Endothelial cell of umbilical vein (primary cell): ENCODE results near the gene FAM98B. TPM values are rescaled to one million over a fixed set of nuclear protein-coding genes. Genes with fewer than 3 reads are reported as not detected.

Source experiments
- BruUV-seq: library from RNA; stranded (reverse); fragments of 400-500 nt; replicated peaks from 2 replicates; lab custom pipeline; 2021; lab: Mats Ljungman, UMichigan
- CTCF ChIA-PET: fragments of 300-600, 350-600 bp; sonication (Branson Sonifier 250); formaldehyde crosslinking; loops from one replicate; lab custom pipeline; 2021; ENCODE audit warnings: antibody characterized with exemption, inconsistent platforms; lab: Charles Lee
- POLR2A ChIA-PET: fragments of 300-600, 350-600 bp; sonication (Branson Sonifier 250); formaldehyde crosslinking; loops from one replicate; lab custom pipeline; 2021; ENCODE audit warnings: antibody characterized with exemption, inconsistent platforms; lab: Charles Lee
- DNase-seq: peaks from one replicate; pipeline ENCODE4 v3.0.0-alpha.2; 2011; ENCODE audit warnings: low read depth, low spot score
- FAIRE-seq: peaks from 2 replicates; lab custom pipeline; 2011; peaks lifted over from hg19 to GRCh38; lab: Jason Lieb, UNC
- H2AFZ ChIP-seq: 2 replicates; pipeline ENCODE4 v1.6.0; 2012; ENCODE audit warnings: low read depth, low read length, control low read depth, inconsistent platforms
- H3K27ac ChIP-seq: 2 replicates; pipeline ENCODE4 v1.5.1; 2011; ENCODE audit warnings: low read depth, mild to moderate bottlenecking, control low read depth, low read length, moderate library complexity; ENCODE audit not compliant: insufficient read depth
- H3K27me3 ChIP-seq, 2 experiments: 2 replicates each; pipeline versions ENCODE4 v1.6.0 to v1.6.1; 2011; ENCODE audit warnings: low read length in 2 of 2, mixed read lengths in 1 of 2; ENCODE audit not compliant: control insufficient read depth in 2 of 2, insufficient read depth in 2 of 2
- H3K36me3 ChIP-seq, 2 experiments: 2 replicates in 1 of 2; 3 replicates in 1 of 2; pipeline ENCODE4 v1.5.1; 2011; ENCODE audit warnings: low read length in 2 of 2, mild to moderate bottlenecking in 1 of 2, moderate library complexity in 1 of 2; ENCODE audit not compliant: control insufficient read depth in 2 of 2, insufficient read depth in 2 of 2; ENCODE audit errors: extremely low read depth in 1 of 2
- H3K4me1 ChIP-seq: 3 replicates; pipeline ENCODE4 v1.5.1; 2011; ENCODE audit warnings: mild to moderate bottlenecking, low read length; ENCODE audit not compliant: control insufficient read depth, insufficient read depth; ENCODE audit errors: extremely low read depth
- H3K4me2 ChIP-seq: 2 replicates; pipeline ENCODE4 v1.6.1; 2011; ENCODE audit warnings: low read length, control low read depth, mixed read lengths; ENCODE audit not compliant: insufficient read depth
- H3K4me3 ChIP-seq, 3 experiments: fragments of 200-600 bp in 1 of 3; sonication (generic), shearing (Covaris generic) in 1 of 3; replicated peaks in 1 of 3; 2 replicates each; pipeline ENCODE4 v1.5.1; 2011 to 2016; ENCODE audit warnings: control low read depth in 3 of 3, low read length in 3 of 3, mild to moderate bottlenecking in 2 of 3, inconsistent platforms in 1 of 3, low read depth in 1 of 3, moderate library complexity in 1 of 3; ENCODE audit not compliant: insufficient read depth in 1 of 3
- H3K79me2 ChIP-seq: 2 replicates; pipeline ENCODE4 v1.6.0; 2012; ENCODE audit warnings: low read length, inconsistent platforms; ENCODE audit not compliant: control insufficient read depth, insufficient read depth
- H3K9ac ChIP-seq: replicated peaks from 2 replicates; pipeline ENCODE3; 2011; ENCODE audit warnings: low read length, control low read depth; ENCODE audit not compliant: insufficient read depth; ENCODE audit errors: extremely low read depth
- H3K9me1 ChIP-seq: replicated peaks from 3 replicates; pipeline ENCODE4 v1.6.0; 2011; ENCODE audit warnings: mild to moderate bottlenecking, low read length; ENCODE audit not compliant: control insufficient read depth, insufficient read depth; ENCODE audit errors: extremely low read depth
- H3K9me3 ChIP-seq: replicated peaks from 2 replicates; pipeline ENCODE4 v1.5.1; 2012; ENCODE audit warnings: low read length, inconsistent platforms; ENCODE audit not compliant: control insufficient read depth, insufficient read depth
- H4K20me1 ChIP-seq: replicated peaks from 2 replicates; pipeline ENCODE3; 2011; ENCODE audit warnings: mild to moderate bottlenecking, low read length; ENCODE audit not compliant: control insufficient read depth, insufficient read depth; ENCODE audit errors: extremely low read depth
- EZH2 ChIP-seq: IDR thresholded peaks from 2 replicates; pipeline ENCODE4 v1.6.1; 2012; ENCODE audit warnings: borderline replicate concordance, low read depth, mild to moderate bottlenecking, moderate library complexity, low read length, inconsistent platforms; ENCODE audit not compliant: severe bottlenecking
- FOS ChIP-seq: IDR thresholded peaks from 2 replicates; pipeline ENCODE4 v1.6.1; 2011; ENCODE audit warnings: mild to moderate bottlenecking, low read length, moderate library complexity, borderline replicate concordance; ENCODE audit not compliant: insufficient read depth
- GATA2 ChIP-seq: IDR thresholded peaks from 2 replicates; pipeline ENCODE4 v1.7.0; 2011; ENCODE audit warnings: low read depth, mild to moderate bottlenecking, moderate library complexity, mixed read lengths, low read length; ENCODE audit not compliant: insufficient read length, insufficient read depth
- JUN ChIP-seq: IDR thresholded peaks from 2 replicates; pipeline ENCODE4 v1.6.1; 2011; ENCODE audit warnings: borderline replicate concordance, low read depth; ENCODE audit not compliant: insufficient read length, insufficient read depth
- MYC ChIP-seq: IDR thresholded peaks from one replicate; pipeline ENCODE4 v1.6.1; 2011; ENCODE audit warnings: mild to moderate bottlenecking, low read depth, low read length
- POLR2A ChIP-seq: IDR thresholded peaks from 2 replicates; pipeline ENCODE4 v1.6.1; 2012; ENCODE audit warnings: low read depth, mild to moderate bottlenecking, control low read depth, low read length
- POLR2AphosphoS5 ChIP-seq: IDR thresholded peaks from 2 replicates; pipeline ENCODE4 v1.6.1; 2012; ENCODE audit warnings: low read depth, mild to moderate bottlenecking, control low read depth, low read length, moderate library complexity; ENCODE audit not compliant: insufficient read depth
- dilution Hi-C: fragments of 300-500 bp; cut with MboI; formaldehyde crosslinking; loops from one replicate; pipeline ENCODE4 v1.15.0; 2019; ENCODE audit warnings: low sequenced_read_pairs; ENCODE audit not compliant: extremely low pct_ligation_motif_present
- intact Hi-C: fragments of 100-400 bp; cut with micrococcal nuclease; formaldehyde crosslinking; loops from one replicate; pipeline ENCODE4 v1.10.0; 2022
- polyA plus RNA-seq, 4 experiments: library from polyadenylated mRNA; depleted of rRNA in 3 of 4; stranded (reverse) in 3 of 4; unstranded in 1 of 4; fragments of >200 nt; gene quantifications; 2 replicates each; pipeline versions ENCODE4 v1.2.1 to v1.2.3, GENCODE V29; 2011 to 2012; ENCODE audit warnings: missing spikeins in 1 of 4
- total RNA-seq: library from RNA; stranded (reverse); gene quantifications from 2 replicates; pipeline ENCODE4 v1.2.3, GENCODE V29; 2021
- TF ChIP-seq, protein P1 (sequence below): IDR thresholded peaks from 2 replicates; pipeline ENCODE4 v1.6.1; 2011; ENCODE audit not compliant: insufficient read depth, insufficient read length
- TF ChIP-seq, protein P2 (sequence below), 2 donors: IDR thresholded peaks; 1 replicate in 1 of 2; 2 replicates in 1 of 2; pipeline ENCODE4 v1.5.1; 2011; ENCODE audit warnings: low read length in 2 of 2, mild to moderate bottlenecking in 2 of 2, moderate library complexity in 2 of 2, control low read depth in 1 of 2, inconsistent platforms in 1 of 2, low read depth in 1 of 2; ENCODE audit not compliant: insufficient read depth in 1 of 2; ENCODE audit errors: extremely low read depth in 1 of 2

Gene FAM98B
- total and polyA plus RNA-seq, 2 donors (not counting 3 experiments of a cell fraction or from before 2014, with no cell fraction given): 4.2 to 22.3 TPM

DNA sequence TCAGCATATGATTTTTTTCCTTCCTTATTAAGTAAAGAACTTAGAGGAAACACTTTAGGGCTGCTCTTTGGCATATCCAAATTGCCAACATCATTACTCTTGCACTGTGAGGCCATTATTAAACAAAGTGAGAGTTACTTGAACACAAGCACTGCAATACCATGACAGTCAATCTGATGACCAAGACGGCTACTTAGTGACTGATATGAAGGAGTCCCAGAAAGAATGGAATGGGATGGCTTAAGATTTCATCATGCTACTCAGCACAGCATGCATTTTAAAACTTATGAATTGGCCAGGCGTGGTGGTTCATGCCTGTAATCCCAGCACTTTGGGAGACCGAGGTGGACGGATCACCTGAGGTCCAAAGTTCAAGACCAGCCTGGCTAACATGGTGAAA lies 55.2 kb downstream of the FAM98B start:
- POLR2A ChIA-PET: no interaction called here
- no peaks in the 10 kb centered on the region for H4K20me1 ChIP-seq
- dilution Hi-C loops: no loop called here

More for the DNA sequence above, 55.2 kb downstream of the FAM98B start:
- intact Hi-C loops: no loop called here
- BruUV-seq: no TSS peak
- H3K36me3 ChIP-seq: no peaks in the 10 kb centered on the region
- H2AFZ ChIP-seq: no peak overlapping the region
- TF ChIP-seq POLR2AphosphoS5 (no peak), JUN (no peak), FOS (no peak), MYC (no peak), POLR2A (no peak), GATA2 (no peak), EZH2 (no peak)
- TF ChIP-seq, protein P1, sequence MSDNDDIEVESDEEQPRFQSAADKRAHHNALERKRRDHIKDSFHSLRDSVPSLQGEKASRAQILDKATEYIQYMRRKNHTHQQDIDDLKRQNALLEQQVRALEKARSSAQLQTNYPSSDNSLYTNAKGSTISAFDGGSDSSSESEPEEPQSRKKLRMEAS: no peak
- TF ChIP-seq, protein P2, sequence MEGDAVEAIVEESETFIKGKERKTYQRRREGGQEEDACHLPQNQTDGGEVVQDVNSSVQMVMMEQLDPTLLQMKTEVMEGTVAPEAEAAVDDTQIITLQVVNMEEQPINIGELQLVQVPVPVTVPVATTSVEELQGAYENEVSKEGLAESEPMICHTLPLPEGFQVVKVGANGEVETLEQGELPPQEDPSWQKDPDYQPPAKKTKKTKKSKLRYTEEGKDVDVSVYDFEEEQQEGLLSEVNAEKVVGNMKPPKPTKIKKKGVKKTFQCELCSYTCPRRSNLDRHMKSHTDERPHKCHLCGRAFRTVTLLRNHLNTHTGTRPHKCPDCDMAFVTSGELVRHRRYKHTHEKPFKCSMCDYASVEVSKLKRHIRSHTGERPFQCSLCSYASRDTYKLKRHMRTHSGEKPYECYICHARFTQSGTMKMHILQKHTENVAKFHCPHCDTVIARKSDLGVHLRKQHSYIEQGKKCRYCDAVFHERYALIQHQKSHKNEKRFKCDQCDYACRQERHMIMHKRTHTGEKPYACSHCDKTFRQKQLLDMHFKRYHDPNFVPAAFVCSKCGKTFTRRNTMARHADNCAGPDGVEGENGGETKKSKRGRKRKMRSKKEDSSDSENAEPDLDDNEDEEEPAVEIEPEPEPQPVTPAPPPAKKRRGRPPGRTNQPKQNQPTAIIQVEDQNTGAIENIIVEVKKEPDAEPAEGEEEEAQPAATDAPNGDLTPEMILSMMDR (IDR thresholded peaks at IDR 0.05; ENCODE audit: extremely low read depth in 1 of 2, insufficient read depth in 1 of 2, low read depth in 1 of 2, low read length in 2 of 2): no peak
- DNase-seq (no peak), FAIRE-seq (no peak)
- CTCF ChIA-PET: interaction anchor here (1.5 to 1.8 kb wide), 2 partner anchors 10 to 55 kb away, joined by 4 to 7 read pairs; partner anchors contain the start of gene RASGRP1
- no peaks in the 10 kb centered on the region for H3K9me3 ChIP-seq
- H3K27ac ChIP-seq: no peak overlapping the region
- H3K4me3 ChIP-seq: no peak overlapping the region
- no peaks in the 10 kb centered on the region for H3K79me2 ChIP-seq
- H3K27me3 ChIP-seq: peaks cover 5 to 11% of the 10 kb centered on the region in 2 experiments
- H3K9ac ChIP-seq: no peak overlapping the region
- no peak overlapping the region for H3K4me2 ChIP-seq
- H3K4me1 ChIP-seq: no peaks in the 10 kb centered on the region
- H3K9me1 ChIP-seq: no peaks in the 10 kb centered on the region
